ENCODE data around the gene UNCX.

The UNCX gene

GRCh38 chr7:1249731-1250130, 17.1 kb downstream of the UNCX start:
- peaks cover 92% of the 10 kb centered on the region for H3K27me3 ChIP-seq (replicated peaks; ENCODE audit: insufficient read depth, low read length)
- H2AFZ ChIP-seq (ENCODE audit: low read length): no peak overlapping the region
- no peak overlapping the region for H3K4me3 ChIP-seq (ENCODE audit: low read length)
- no peak overlapping the region for H3K27ac ChIP-seq (ENCODE audit: low read length)
- no peaks in the 10 kb centered on the region for H3K4me1 ChIP-seq (ENCODE audit: low read length)
- no peak overlapping the region for H3K9ac ChIP-seq (ENCODE audit: low read length)
- no peak overlapping the region for H3K4me2 ChIP-seq (ENCODE audit: low read depth, low read length)
- no peaks in the 10 kb centered on the region for H4K20me1 ChIP-seq (ENCODE audit: insufficient read depth, low read length)
- no peaks in the 10 kb centered on the region for H3K9me2 ChIP-seq (replicated peaks; ENCODE audit: insufficient read depth, low read length)
- no peaks in the 10 kb centered on the region for H3F3A ChIP-seq (ENCODE audit: insufficient read depth, low read length)
- no peaks in the 10 kb centered on the region for H3K79me2 ChIP-seq (ENCODE audit: low read length)
- DNase-seq: no peak
- no peaks in the 10 kb centered on the region for H3K36me3 ChIP-seq (replicated peaks; ENCODE audit: insufficient read depth, low read length)
- no peaks in the 10 kb centered on the region for H3K9me3 ChIP-seq (replicated peaks; ENCODE audit: insufficient read depth, low read length)
- no peak for TF ChIP-seq EZH2 (optimal IDR thresholded peaks at IDR 0.05; ENCODE audit: low read depth, low read length)
- no peak for TF ChIP-seq EZH2phosphoT487 (IDR thresholded peaks at IDR 0.05; ENCODE audit: low read length)
- TF ChIP-seq, protein P1, sequence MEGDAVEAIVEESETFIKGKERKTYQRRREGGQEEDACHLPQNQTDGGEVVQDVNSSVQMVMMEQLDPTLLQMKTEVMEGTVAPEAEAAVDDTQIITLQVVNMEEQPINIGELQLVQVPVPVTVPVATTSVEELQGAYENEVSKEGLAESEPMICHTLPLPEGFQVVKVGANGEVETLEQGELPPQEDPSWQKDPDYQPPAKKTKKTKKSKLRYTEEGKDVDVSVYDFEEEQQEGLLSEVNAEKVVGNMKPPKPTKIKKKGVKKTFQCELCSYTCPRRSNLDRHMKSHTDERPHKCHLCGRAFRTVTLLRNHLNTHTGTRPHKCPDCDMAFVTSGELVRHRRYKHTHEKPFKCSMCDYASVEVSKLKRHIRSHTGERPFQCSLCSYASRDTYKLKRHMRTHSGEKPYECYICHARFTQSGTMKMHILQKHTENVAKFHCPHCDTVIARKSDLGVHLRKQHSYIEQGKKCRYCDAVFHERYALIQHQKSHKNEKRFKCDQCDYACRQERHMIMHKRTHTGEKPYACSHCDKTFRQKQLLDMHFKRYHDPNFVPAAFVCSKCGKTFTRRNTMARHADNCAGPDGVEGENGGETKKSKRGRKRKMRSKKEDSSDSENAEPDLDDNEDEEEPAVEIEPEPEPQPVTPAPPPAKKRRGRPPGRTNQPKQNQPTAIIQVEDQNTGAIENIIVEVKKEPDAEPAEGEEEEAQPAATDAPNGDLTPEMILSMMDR (IDR thresholded peaks at IDR 0.05; ENCODE audit: low read length): no peak

GRCh38 chr7:1250901-1251300, 18.2 kb downstream of the UNCX start:
- Histone ChIP-seq H3F3A (ENCODE audit: insufficient read depth, low read length) (no peaks in the 10 kb centered on the region), H3K27me3 (replicated peaks; ENCODE audit: insufficient read depth, low read length) (peaks cover 91% of the 10 kb centered on the region), H2AFZ (ENCODE audit: low read length) (no peak overlapping the region), H3K4me1 (ENCODE audit: low read length) (no peaks in the 10 kb centered on the region), H3K4me2 (ENCODE audit: low read depth, low read length) (no peak overlapping the region), H4K20me1 (ENCODE audit: insufficient read depth, low read length) (no peaks in the 10 kb centered on the region), H3K36me3 (replicated peaks; ENCODE audit: insufficient read depth, low read length) (no peaks in the 10 kb centered on the region), H3K27ac (ENCODE audit: low read length) (no peak overlapping the region), H3K9me3 (replicated peaks; ENCODE audit: insufficient read depth, low read length) (no peaks in the 10 kb centered on the region), H3K9me2 (replicated peaks; ENCODE audit: insufficient read depth, low read length) (no peaks in the 10 kb centered on the region), H3K4me3 (ENCODE audit: low read length) (no peak overlapping the region), H3K79me2 (ENCODE audit: low read length) (no peaks in the 10 kb centered on the region), H3K9ac (ENCODE audit: low read length) (no peak overlapping the region)
- TF ChIP-seq EZH2phosphoT487 (IDR thresholded peaks at IDR 0.05; ENCODE audit: low read length): no peak
- no peak for TF ChIP-seq EZH2 (optimal IDR thresholded peaks at IDR 0.05; ENCODE audit: low read depth, low read length)
- TF ChIP-seq, protein P1 (IDR thresholded peaks at IDR 0.05; ENCODE audit: low read length): no peak
- no peak for DNase-seq

- Histone ChIP-seq H3F3A (ENCODE audit: insufficient read depth, low read length) (no peaks in the 10 kb centered on the region), H3K4me1 (ENCODE audit: low read length) (no peaks in the 10 kb centered on the region), H3K79me2 (ENCODE audit: low read length) (no peaks in the 10 kb centered on the region), H2AFZ (ENCODE audit: low read length) (no peak overlapping the region), H4K20me1 (ENCODE audit: insufficient read depth, low read length) (no peaks in the 10 kb centered on the region), H3K9me3 (replicated peaks; ENCODE audit: insufficient read depth, low read length) (no peaks in the 10 kb centered on the region), H3K27me3 (replicated peaks; ENCODE audit: insufficient read depth, low read length) (peaks cover 89% of the 10 kb centered on the region), H3K27ac (ENCODE audit: low read length) (no peak overlapping the region), H3K4me2 (ENCODE audit: low read depth, low read length) (no peak overlapping the region), H3K9me2 (replicated peaks; ENCODE audit: insufficient read depth, low read length) (no peaks in the 10 kb centered on the region), H3K36me3 (replicated peaks; ENCODE audit: insufficient read depth, low read length) (no peaks in the 10 kb centered on the region), H3K9ac (ENCODE audit: low read length) (no peak overlapping the region), H3K4me3 (ENCODE audit: low read length) (no peak overlapping the region)
- DNase-seq: no peak
- TF ChIP-seq, protein P1 (IDR thresholded peaks at IDR 0.05; ENCODE audit: low read length): no peak
- TF ChIP-seq EZH2phosphoT487 (IDR thresholded peaks at IDR 0.05; ENCODE audit: low read length): no peak
- TF ChIP-seq EZH2 (optimal IDR thresholded peaks at IDR 0.05; ENCODE audit: low read depth, low read length): no peak
Measured at GRCh38 chr7:1251796-1252539, 19.3 kb downstream of the UNCX start.
